Muscle layer of duodenum (tissue), 2 donors: Measurements from ENCODE around the gene NEBL.

Experiments
- H3K27ac ChIP-seq: one replicate; pipeline ENCODE4 v1.7.0; 2013; ENCODE audit warnings: mild to moderate bottlenecking, low read length
- H3K27me3 ChIP-seq: one replicate; pipeline ENCODE4 v1.7.0; 2013; ENCODE audit warnings: low read depth, mild to moderate bottlenecking, control low read depth, low read length
- H3K36me3 ChIP-seq, 2 donors: one replicate each; pipeline ENCODE4 v1.7.0; 2013; ENCODE audit warnings: low read length in 2 of 2, control low read depth in 1 of 2, mild to moderate bottlenecking in 1 of 2; ENCODE audit not compliant: insufficient read depth in 2 of 2, control insufficient read depth in 1 of 2
- H3K4me1 ChIP-seq, 2 donors: one replicate each; pipeline ENCODE4 v1.7.0; 2013; ENCODE audit warnings: low read length in 2 of 2, mild to moderate bottlenecking in 2 of 2, control low read depth in 1 of 2, moderate library complexity in 1 of 2; ENCODE audit not compliant: insufficient read depth in 2 of 2, control insufficient read depth in 1 of 2
- H3K4me3 ChIP-seq, 2 donors: one replicate each; pipeline ENCODE4 v1.7.0; 2013; ENCODE audit warnings: low read length in 2 of 2, low read depth in 1 of 2, mild to moderate bottlenecking in 1 of 2
- H3K9me3 ChIP-seq, 2 donors: one replicate each; pipeline ENCODE4 v1.7.0; 2013; ENCODE audit warnings: low read length in 2 of 2, control low read depth in 1 of 2, mild to moderate bottlenecking in 1 of 2; ENCODE audit not compliant: control insufficient read depth in 1 of 2
- donor health status: healthy.

The NEBL gene

DNA sequence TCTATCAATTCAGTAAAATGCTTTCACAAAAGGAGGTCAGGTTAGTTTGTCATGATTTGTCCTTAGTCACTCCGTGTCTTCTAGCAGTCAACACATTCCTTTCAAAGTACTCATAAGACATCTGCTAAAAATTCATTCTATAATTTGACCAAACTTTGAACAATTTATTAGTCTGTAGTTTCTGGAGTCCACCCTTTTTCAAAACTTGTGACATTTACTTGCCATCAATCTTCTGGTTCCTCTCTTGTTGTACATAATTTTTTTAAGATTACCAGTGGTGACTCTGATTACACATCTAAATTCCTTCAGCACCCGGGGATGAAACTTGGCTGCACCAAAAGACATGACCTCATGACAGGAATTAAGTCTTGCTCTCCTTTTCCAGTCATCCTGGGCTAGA, 130.1 kb downstream of the NEBL start:
- Histone ChIP-seq H3K27ac (no peak overlapping the region), H3K4me1 (peaks cover 0 to 6% of the 10 kb centered on the region in 2 donors), H3K4me3 (no peak overlapping the region)

DNA sequence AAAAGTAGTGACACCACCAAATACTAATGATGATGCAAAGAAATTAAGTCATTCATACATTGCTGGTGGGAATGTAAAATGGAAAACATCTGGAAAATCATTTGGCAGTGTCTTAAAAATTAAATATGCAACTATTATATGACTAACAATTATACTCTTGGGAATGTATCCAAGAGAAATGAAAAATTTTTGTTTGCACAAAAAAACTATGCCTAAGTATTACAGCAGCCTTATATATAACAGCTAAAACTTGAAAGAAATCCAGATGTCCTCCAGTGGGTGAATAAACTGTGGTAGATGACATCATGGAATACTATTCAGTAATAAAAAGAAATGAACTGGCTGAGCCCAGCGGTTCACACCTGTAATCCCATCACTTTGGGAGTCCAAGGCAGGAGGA, 132.0 kb downstream of the NEBL start:
- Histone ChIP-seq H3K4me1 (peaks cover 0 to 6% of the 10 kb centered on the region in 2 donors), H3K4me3 (no peak overlapping the region), H3K9me3 (no peaks in the 10 kb centered on the region), H3K27me3 (no peaks in the 10 kb centered on the region), H3K27ac (no peak overlapping the region), H3K36me3 (no peaks in the 10 kb centered on the region)

More for the DNA sequence above, 130.1 kb downstream of the NEBL start:
- no peaks in the 10 kb centered on the region for H3K27me3 ChIP-seq
- no peaks in the 10 kb centered on the region for H3K9me3 ChIP-seq
- no peaks in the 10 kb centered on the region for H3K36me3 ChIP-seq

DNA sequence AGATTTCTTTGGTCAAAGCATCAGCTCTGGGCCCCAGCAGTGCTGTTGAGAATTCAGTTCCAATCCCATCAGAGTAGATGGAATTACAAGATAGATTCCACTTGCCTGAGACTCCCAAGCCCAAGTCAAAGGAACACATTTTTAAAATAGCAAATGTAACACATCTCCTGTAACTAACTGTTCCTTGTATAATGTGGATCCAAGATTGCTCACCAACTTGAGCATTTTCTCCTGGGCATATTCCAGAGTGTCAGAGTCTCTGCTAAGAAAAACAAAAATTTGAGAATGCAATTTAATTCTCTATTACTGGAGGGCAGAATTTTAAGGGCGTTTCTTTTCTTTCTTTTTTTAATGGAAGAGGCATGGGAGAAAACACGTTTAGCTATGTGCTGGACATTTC, 136.7 kb downstream of the NEBL start:
- Histone ChIP-seq H3K27ac (no peak overlapping the region), H3K36me3 (no peaks in the 10 kb centered on the region), H3K27me3 (no peaks in the 10 kb centered on the region), H3K4me1 (no peaks in the 10 kb centered on the region), H3K9me3 (no peaks in the 10 kb centered on the region), H3K4me3 (no peak overlapping the region)

DNA sequence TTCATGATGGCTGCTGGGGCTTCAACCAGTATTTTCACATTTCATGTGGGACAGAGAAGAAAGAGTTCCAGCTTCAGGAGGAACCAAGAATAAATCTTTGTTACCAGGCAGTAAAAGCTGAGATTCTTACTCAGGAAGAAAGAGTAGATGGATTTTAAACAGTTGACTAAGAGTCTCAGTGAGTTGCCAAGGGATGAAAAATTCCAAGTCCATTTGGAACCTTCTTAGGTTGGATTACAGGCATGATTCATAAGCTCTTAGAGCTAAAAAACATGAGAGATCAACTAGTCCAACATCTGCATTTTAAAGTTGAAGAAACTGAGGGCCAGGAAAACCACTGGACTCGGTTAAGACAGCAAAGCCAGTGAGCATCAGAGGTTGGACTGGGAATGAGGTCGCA, 148.6 kb downstream of the NEBL start:
- no peaks in the 10 kb centered on the region for H3K36me3 ChIP-seq
- no peaks in the 10 kb centered on the region for H3K27me3 ChIP-seq
- no peak overlapping the region for H3K27ac ChIP-seq
- no peak overlapping the region for H3K4me3 ChIP-seq
- no peaks in the 10 kb centered on the region for H3K4me1 ChIP-seq
- peaks cover 8 to 19% of the 10 kb centered on the region in 2 donors for H3K9me3 ChIP-seq

DNA sequence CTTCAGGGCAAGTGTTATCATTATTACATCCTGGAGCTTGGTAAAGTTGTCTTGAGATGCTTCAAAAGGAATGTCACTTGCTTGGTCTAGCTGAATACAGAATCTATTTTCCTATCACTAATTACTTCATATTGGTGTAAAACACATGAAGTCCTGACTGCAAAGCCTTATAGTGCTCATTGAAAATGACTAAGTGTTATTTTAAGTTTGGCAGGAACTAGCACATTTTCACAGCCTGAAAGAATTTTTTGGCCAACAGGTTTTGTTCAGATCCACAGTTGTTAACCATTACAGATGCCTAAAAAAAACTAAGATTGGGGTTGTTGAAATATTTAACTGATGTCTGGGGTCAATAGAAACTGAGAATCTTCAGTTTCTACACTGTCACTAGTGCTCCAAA, 149.3 kb downstream of the NEBL start:
- no peaks in the 10 kb centered on the region for H3K4me1 ChIP-seq
- H3K36me3 ChIP-seq: no peaks in the 10 kb centered on the region
- no peak overlapping the region for H3K4me3 ChIP-seq
- no peaks in the 10 kb centered on the region for H3K27me3 ChIP-seq
- H3K27ac ChIP-seq: no peak overlapping the region
- peaks cover 8 to 19% of the 10 kb centered on the region in 2 donors for H3K9me3 ChIP-seq

DNA sequence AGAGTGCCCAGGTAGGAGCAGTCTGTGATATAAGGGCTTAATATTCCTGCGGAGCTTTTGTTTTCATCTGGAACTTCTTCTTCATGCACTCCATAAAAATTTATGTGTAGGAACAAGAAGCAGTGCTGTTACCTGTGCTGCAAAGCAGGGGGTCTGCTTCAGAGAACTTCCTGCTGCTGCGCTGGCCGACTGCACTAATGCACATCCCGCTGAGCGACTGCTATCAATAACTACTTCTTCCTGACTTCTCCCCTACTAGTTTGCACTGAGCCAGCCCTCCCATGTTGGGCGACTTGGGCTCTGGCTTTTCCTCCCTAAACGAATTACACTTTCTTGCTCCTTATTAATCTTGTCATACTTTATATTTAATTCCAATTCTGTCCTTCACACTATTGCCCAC, 150.3 kb downstream of the NEBL start:
- Histone ChIP-seq H3K4me1 (no peaks in the 10 kb centered on the region), H3K27ac (no peak overlapping the region), H3K4me3 (no peak overlapping the region)

DNA sequence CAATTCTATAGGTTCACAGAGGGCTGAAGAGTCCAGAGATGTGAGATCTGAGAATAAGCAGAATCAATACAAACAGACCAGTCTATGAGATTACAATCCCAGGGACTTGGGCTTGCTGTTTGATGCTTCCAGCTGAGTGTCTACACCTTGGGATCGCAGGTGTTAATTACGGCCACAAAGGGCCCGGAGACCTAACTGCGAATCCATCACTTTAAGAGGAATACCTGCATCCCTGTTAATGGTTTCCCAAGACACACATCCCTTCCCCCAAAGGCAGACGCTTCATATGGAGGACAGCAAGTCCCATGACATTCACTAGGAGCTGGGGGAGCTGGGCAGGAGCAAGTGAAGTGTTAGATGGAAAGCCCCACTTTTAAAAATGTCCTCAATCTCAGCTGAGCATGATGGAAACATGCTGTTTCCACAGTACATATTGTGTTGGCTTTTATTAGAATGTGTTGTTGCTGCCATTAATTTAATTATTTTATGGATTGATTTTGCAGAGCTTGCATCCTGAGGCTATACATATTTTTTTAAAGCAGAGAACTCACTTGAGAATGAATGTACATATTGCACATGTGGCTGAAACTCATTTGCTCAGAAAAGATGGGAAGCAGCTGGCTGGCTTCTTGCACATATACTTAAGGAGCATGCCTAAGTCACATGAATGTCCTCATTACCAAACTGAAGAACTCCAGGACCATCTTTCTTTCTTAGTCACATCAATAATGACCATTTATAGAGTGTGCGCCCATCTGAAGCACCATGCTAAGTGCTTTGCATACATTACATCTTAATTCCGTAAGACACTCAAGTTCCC, 151.3 kb downstream of the NEBL start:
- no peak overlapping the region for H3K27ac ChIP-seq
- peaks cover 8 to 16% of the 10 kb centered on the region in 2 donors for H3K9me3 ChIP-seq
- no peaks in the 10 kb centered on the region for H3K27me3 ChIP-seq
- no peaks in the 10 kb centered on the region for H3K36me3 ChIP-seq
- no peak overlapping the region for H3K4me3 ChIP-seq
- no peaks in the 10 kb centered on the region for H3K4me1 ChIP-seq

More for the DNA sequence above, 150.3 kb downstream of the NEBL start:
- no peaks in the 10 kb centered on the region for H3K27me3 ChIP-seq
- H3K36me3 ChIP-seq: no peaks in the 10 kb centered on the region
- H3K9me3 ChIP-seq: peaks cover 8 to 19% of the 10 kb centered on the region in 2 donors

DNA sequence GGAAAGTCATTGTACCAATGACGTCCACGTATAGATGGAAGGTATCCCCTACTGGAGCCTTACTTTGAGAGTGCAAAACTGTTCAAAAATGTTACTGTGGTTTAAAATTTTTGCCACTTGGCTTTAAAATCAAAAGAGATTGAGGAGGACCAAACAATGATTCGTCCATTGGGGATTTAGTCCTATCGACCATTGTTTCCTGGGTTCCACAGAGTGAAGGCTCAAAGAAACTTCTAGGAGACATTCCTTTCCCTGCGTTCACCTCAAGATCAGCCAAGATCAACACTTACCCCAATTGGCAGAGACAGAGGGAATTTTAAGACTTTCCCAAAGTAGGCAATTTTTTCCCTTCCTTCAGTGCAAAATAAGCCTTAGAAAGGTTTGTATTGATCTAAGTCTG, 152.3 kb downstream of the NEBL start:
- no peak overlapping the region for H3K4me3 ChIP-seq
- no peaks in the 10 kb centered on the region for H3K27me3 ChIP-seq
- no peak overlapping the region for H3K27ac ChIP-seq
- no peaks in the 10 kb centered on the region for H3K4me1 ChIP-seq
- H3K36me3 ChIP-seq: no peaks in the 10 kb centered on the region
- peaks cover 7 to 8% of the 10 kb centered on the region in 2 donors for H3K9me3 ChIP-seq

DNA sequence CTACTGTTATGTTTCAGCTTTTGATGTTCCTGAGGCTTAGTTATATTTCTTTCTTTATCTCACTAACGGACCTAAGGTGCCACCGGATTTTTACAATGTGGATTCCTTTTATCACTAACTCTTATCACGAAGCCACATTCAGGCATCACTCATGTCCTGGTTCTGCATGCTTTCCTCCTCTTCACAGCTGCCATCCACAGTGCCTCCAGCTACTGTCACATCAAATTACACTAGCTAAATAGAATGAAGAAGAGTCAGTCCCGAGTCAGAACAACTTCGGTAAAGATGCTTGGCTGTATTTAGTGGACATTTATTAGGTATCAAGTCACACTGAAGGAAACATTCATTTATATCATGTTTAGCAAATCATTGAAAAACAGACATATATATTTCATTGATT, 153.2 kb downstream of the NEBL start:
- no peaks in the 10 kb centered on the region for H3K4me1 ChIP-seq
- no peaks in the 10 kb centered on the region for H3K36me3 ChIP-seq
- no peaks in the 10 kb centered on the region for H3K27me3 ChIP-seq
- no peak overlapping the region for H3K27ac ChIP-seq
- H3K9me3 ChIP-seq: peaks cover 0 to 3% of the 10 kb centered on the region in 2 donors
- H3K4me3 ChIP-seq: no peak overlapping the region

DNA sequence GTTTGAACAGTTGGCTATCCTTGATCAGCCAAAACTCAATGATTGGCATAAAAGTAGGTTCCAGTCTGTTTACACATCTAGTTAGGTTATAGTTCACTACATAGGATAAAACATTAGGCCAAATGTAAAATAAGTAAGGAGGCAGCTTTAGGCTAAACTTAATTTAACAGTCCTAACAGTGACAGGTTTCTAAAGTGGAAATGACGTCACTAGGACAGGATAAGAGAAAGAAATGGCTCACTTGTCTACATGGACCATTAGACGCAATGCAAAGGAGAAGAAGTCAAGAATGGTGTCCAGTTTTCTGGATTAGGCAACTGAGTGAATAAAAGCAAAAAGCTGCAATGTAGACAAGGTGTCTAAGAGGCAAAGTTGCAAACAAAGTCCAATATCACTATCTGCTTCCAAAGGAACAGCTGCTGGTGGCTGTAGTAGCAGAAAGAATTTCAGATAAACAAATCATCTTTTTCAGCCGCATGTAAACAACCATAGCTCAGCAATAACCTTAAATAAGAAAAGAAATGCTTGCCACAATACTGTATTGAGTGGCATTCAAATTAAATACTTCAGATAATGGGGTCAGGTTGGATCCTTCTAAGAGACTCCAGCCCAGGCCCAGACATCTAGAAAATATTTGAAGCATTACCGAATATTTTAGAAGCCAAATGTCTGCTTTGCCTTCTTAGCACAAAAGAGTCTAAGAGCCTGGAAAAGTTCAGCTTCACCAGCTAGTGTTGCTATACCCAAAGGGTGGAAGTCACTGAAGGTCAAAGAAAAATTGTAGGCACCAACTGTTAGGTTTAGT, 154.2 kb downstream of the NEBL start:
- H3K4me1 ChIP-seq: no peaks in the 10 kb centered on the region
- H3K27ac ChIP-seq: no peak overlapping the region
- H3K9me3 ChIP-seq: no peaks in the 10 kb centered on the region
- H3K4me3 ChIP-seq: no peak overlapping the region
- no peaks in the 10 kb centered on the region for H3K27me3 ChIP-seq
- no peaks in the 10 kb centered on the region for H3K36me3 ChIP-seq

DNA sequence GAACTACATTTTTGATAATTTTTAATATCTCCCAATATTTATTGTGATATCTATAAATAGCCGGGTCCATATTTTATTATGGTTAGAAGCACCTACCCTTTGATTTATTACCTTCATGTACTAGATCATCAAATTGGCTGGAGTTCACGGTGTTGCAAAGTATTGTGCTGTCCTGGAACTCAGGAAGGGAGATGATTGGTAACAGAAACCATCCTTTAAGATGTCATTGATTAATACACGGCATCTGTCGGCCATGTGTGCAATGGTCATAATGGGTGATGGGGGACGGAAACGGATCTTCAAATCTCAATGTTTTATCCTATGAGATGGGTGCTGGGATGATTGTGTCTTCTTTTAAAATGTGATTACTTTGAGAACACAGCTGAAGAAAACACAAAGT, 157.0 kb downstream of the NEBL start:
- Histone ChIP-seq H3K9me3 (no peaks in the 10 kb centered on the region), H3K27ac (no peak overlapping the region), H3K4me3 (no peak overlapping the region), H3K4me1 (no peaks in the 10 kb centered on the region), H3K36me3 (no peaks in the 10 kb centered on the region), H3K27me3 (no peaks in the 10 kb centered on the region)
